HTERT RPE-1 (cell line): ENCODE measurements around the gene DSTYK.

Experiments used
- in situ Hi-C: fragments of 300-500 bp; cut with MboI; formaldehyde crosslinking; loops from 4 replicates; pipeline ENCODE4 v1.14.3; 2020; ENCODE audit warnings: low sequenced_read_pairs

DSTYK gene

GRCh38 chr1:205141236-205142101 is 70.0 kb downstream of the DSTYK start:
- in situ Hi-C loops, result no loop called here

GRCh38 chr1:205140113-205140512 is 71.4 kb downstream of the DSTYK start:
- in situ Hi-C loops, result no loop called here

GRCh38 chr1:205137901-205138300 is 73.6 kb downstream of the DSTYK start:
- in situ Hi-C loops, result no loop called here

GRCh38 chr1:205133287-205133686 is 78.2 kb downstream of the DSTYK start:
- in situ Hi-C loops, result no loop called here

GRCh38 chr1:205129447-205130029 is 82.0 kb downstream of the DSTYK start:
- in situ Hi-C loops, result no loop called here

GRCh38 chr1:205128050-205128449 is 83.5 kb downstream of the DSTYK start:
- in situ Hi-C loops, result no loop called here

GRCh38 chr1:205127646-205128045 is 83.9 kb downstream of the DSTYK start:
- in situ Hi-C loops, result no loop called here

- in situ Hi-C loops, result no loop called here
Observed at GRCh38 chr1:205124726-205125125, 86.8 kb downstream of the DSTYK start.

- in situ Hi-C loops, result no loop called here
Observed at GRCh38 chr1:205122489-205122882, 89.0 kb downstream of the DSTYK start.

- in situ Hi-C loops, result no loop called here
Observed at GRCh38 chr1:205121660-205122488, 89.6 kb downstream of the DSTYK start, which contains the start of gene RBBP5. Gene RBBP5, minus strand, starts transcription at chr1:205121978. Its CDS starts 105 bp downstream, at chr1:205121873.

- in situ Hi-C loops, result no loop called here
Observed at GRCh38 chr1:205118752-205119151, 92.8 kb downstream of the DSTYK start.

- in situ Hi-C loops, result no loop called here
Observed at GRCh38 chr1:205111354-205111753, 100.1 kb downstream of the DSTYK start.

- in situ Hi-C loops, result no loop called here
Observed at GRCh38 chr1:205109711-205110110, 101.8 kb downstream of the DSTYK start.

GRCh38 chr1:205109269-205109668 is 102.2 kb downstream of the DSTYK start:
- in situ Hi-C loops, result no loop called here

- in situ Hi-C loops, result no loop called here
Observed at GRCh38 chr1:205108464-205108863, 103.0 kb downstream of the DSTYK start.

GRCh38 chr1:205107327-205107726 is 104.2 kb downstream of the DSTYK start:
- in situ Hi-C loops, result no loop called here

GRCh38 chr1:205102404-205102803 is 109.1 kb downstream of the DSTYK start:
- in situ Hi-C loops, result no loop called here

GRCh38 chr1:205098242-205098641 is 113.3 kb downstream of the DSTYK start:
- in situ Hi-C loops, result no loop called here

GRCh38 chr1:205095422-205095821 is 116.1 kb downstream of the DSTYK start:
- in situ Hi-C loops, result no loop called here
